ENCODE measurements around the gene SPDYE9.
"Not testable (repeated sequence)": the region's sequence is repeated elsewhere in the genome, so short reads cannot be mapped to it uniquely, and the experiment has no call there.

Gene SPDYE9, protein sequence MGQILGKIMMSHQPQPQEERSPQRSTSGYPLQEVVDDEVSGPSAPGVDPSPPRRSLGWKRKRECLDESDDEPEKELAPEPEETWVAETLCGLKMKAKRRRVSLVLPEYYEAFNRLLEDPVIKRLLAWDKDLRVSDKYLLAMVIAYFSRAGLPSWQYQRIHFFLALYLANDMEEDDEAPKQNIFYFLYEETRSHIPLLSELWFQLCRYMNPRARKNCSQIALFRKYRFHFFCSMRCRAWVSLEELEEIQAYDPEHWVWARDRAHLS

DNA sequence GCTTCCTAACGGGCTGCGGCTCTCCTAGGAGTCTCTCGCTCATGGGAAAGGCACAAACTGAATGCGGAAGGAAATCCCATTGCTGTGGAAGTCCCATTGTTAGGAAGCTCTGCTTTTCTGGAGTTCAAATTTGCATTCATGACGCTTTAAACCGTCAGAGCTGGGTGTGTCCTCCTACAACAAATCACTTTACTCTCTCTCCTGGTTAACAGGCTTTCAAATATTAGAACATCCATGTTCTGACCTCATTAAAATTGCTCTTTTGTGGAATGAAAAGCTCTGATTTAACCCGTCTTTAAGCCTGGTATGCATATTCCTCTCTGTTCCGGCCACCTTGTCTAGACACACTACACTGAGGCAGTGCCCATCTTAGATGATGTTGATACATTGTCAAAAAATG lies at the start of gene SPDYE9:
TSS of gene SPDYE9 (minus strand) at position 101 of the 400 bp plus-strand sequence. CDS start 1,800 bp downstream, outside the sequence.
- not testable (repeated sequence) for H3K27ac Mint-ChIP-seq; H3K27me3 Mint-ChIP-seq (ENCODE audit: low read depth); H3K4me3 Mint-ChIP-seq; H3K9me3 Mint-ChIP-seq; H3K4me1 Mint-ChIP-seq (ENCODE audit: low read depth); H3K36me3 Mint-ChIP-seq (ENCODE audit: low read depth)

DNA sequence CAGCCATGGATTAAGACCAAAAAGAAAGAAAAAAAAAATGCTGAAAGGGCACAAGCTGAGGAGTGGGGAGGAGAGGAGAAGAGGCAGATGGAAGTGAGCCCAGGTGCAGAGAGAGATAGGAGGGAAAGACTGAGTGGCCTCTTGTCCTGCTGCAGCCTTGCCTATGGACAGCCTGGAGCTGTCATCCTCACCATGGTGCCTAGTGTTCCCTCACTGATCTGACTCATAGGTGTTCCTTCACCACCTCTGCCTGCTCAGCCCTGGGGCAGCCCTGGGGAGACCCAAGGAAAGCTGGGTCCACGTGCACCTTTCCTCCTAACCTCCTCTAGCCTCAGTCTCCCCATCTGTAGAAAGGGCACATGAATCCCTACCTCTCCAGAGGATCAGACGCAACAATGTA lies 49.0 kb upstream of the SPDYE9 start:
- H3K4me1 Mint-ChIP-seq (ENCODE audit: low read depth); H3K27me3 Mint-ChIP-seq (ENCODE audit: low read depth); H3K9me3 Mint-ChIP-seq; H3K27ac Mint-ChIP-seq; H3K36me3 Mint-ChIP-seq (ENCODE audit: low read depth); H3K4me3 Mint-ChIP-seq: not testable (repeated sequence)

DNA sequence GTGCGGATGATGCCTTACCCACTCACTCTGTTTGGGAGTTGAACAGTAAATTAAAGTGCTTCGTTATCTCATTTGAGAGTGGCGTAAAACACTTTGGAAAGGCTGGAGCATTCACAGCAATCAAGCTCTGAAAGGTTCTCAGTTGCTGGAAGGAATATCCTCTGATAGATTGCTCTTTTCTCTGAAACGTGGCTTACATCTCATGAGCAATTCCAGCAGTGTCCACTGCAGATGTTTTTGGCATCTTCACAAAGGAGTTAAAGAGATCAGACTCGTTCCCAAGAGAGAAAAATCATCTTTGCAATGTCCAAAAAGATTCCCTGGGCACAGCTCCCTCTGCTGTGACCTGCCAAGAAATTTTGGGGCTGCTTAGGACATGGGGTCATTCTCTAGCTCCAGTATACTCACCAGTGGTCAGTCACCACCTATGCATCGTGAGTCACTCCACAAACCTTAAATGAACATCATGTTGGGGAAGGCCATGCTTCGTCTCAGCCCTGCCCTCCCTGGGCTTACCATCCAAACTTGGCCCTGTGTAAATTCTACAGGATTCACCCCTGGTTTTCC lies 46.9 kb upstream of the SPDYE9 start:
- H3K4me3 Mint-ChIP-seq; H3K36me3 Mint-ChIP-seq (ENCODE audit: low read depth); H3K4me1 Mint-ChIP-seq (ENCODE audit: low read depth); H3K27me3 Mint-ChIP-seq (ENCODE audit: low read depth); H3K27ac Mint-ChIP-seq; H3K9me3 Mint-ChIP-seq: not testable (repeated sequence)

DNA sequence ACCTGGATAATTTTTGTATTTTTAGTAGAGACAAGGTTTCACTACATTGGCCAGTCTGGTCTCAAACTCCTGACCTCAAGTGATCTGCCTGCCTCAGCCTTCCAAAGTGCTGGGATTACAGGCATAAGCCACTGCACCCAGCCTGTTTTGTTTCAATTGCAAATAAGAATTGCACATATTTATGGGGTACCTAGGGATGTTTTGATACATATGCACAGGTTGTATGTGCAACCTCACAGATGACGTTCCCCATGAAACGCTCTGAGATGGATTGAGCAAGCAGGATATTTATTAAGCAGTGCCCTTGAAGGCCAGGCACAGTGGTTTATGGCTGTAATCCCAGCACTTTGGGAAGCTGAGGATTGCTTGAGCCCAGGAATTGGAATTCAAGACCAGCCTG lies 44.8 kb upstream of the SPDYE9 start:
- not testable (repeated sequence) for H3K36me3 Mint-ChIP-seq (ENCODE audit: low read depth); H3K27me3 Mint-ChIP-seq (ENCODE audit: low read depth); H3K4me3 Mint-ChIP-seq; H3K9me3 Mint-ChIP-seq; H3K4me1 Mint-ChIP-seq (ENCODE audit: low read depth); H3K27ac Mint-ChIP-seq

DNA sequence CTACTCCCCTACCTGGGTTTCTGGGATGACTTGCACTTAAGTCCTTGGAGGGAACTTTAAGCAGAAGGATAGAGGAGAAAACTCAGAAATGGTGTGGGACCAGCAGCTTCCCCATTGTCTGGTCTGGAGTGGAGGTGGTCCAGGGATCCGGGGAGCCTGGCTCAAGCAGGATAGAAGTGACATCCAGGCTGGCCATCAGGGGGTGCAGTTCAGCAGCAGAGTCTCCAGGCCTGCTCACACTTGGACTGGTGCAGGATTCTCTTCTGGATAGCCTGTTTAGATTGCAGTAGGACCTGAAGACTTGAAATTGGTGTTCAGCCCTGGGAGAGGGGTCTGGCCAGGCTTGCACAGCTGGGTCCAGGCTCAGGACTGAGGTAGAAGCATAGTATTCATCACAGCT lies 38.3 kb upstream of the SPDYE9 start:
- not testable (repeated sequence) for H3K36me3 Mint-ChIP-seq (ENCODE audit: low read depth); H3K4me3 Mint-ChIP-seq; H3K9me3 Mint-ChIP-seq; H3K27me3 Mint-ChIP-seq (ENCODE audit: low read depth); H3K4me1 Mint-ChIP-seq (ENCODE audit: low read depth); H3K27ac Mint-ChIP-seq

DNA sequence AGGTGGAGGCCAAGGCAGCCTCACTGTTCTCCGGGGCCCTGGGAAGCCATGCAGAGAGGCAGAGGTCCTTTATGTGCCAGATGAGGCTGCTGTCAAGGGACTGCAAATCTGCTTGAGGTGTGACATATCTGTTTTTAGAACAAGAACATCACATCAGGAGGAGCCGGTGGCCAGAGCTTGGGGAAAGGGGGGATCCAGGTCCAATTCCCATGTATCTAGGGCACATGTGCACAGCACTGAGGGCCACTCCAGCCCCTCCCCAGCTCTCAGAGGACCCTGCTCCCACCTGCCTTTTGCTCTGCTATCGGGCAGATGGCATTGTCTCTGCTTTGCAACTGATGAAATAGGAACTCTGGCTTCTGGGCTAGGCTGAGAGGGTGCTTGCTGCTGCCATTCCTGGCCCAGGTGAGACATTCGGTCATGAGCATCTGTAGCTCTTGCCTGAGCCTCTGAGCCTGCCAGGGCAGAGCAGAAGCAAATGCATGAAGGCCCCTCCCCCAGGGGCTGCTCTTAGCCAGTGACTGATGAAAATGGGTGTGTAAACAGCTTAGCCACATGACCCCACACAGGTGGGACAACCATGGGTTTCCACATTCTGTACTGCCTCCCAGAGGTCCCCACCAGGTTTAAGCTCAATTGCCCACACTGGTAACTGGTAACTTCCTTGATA lies 37.1 kb upstream of the SPDYE9 start:
- H3K4me3 Mint-ChIP-seq; H3K9me3 Mint-ChIP-seq; H3K27me3 Mint-ChIP-seq (ENCODE audit: low read depth); H3K4me1 Mint-ChIP-seq (ENCODE audit: low read depth); H3K27ac Mint-ChIP-seq; H3K36me3 Mint-ChIP-seq (ENCODE audit: low read depth): not testable (repeated sequence)

DNA sequence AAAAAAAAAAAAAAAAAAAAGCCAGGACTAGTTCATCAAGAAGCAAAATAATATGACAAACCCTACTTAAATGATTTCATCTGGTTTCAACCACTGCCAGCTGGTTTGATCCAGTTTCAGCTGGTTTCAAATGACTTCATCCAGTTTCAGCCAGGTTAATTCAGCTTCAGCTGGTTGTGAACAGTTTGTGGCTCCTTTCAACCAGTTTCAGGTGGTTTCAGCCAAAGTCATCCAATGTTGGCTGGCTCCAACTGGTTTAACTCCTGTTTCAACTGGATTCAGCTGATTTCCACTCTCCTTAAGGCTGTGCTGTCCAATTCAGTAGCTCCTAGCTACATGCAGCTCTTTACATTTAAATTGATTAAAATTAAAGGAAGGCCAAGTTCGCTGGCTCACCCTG lies 32.3 kb upstream of the SPDYE9 start:
- H3K36me3 Mint-ChIP-seq (ENCODE audit: low read depth); H3K27me3 Mint-ChIP-seq (ENCODE audit: low read depth); H3K4me3 Mint-ChIP-seq; H3K9me3 Mint-ChIP-seq; H3K27ac Mint-ChIP-seq; H3K4me1 Mint-ChIP-seq (ENCODE audit: low read depth): not testable (repeated sequence)

DNA sequence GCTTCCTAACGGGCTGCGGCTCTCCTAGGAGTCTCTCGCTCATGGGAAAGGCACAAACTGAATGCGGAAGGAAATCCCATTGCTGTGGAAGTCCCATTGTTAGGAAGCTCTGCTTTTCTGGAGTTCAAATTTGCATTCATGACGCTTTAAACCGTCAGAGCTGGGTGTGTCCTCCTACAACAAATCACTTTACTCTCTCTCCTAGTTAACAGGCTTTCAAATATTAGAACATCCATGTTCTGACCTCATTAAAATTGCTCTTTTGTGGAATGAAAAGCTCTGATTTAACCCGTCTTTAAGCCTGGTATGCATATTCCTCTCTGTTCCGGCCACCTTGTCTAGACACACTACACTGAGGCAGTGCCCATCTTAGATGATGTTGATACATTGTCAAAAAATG lies 28.0 kb downstream of the SPDYE9 start, which contains the start of gene SPDYE11:
TSS of gene SPDYE11 (minus strand) at position 101 of the 400 bp plus-strand sequence. CDS start 1,800 bp downstream, outside the sequence.
- not testable (repeated sequence) for H3K27ac Mint-ChIP-seq; H3K4me3 Mint-ChIP-seq; H3K9me3 Mint-ChIP-seq; H3K27me3 Mint-ChIP-seq (ENCODE audit: low read depth); H3K4me1 Mint-ChIP-seq (ENCODE audit: low read depth); H3K36me3 Mint-ChIP-seq (ENCODE audit: low read depth)

DNA sequence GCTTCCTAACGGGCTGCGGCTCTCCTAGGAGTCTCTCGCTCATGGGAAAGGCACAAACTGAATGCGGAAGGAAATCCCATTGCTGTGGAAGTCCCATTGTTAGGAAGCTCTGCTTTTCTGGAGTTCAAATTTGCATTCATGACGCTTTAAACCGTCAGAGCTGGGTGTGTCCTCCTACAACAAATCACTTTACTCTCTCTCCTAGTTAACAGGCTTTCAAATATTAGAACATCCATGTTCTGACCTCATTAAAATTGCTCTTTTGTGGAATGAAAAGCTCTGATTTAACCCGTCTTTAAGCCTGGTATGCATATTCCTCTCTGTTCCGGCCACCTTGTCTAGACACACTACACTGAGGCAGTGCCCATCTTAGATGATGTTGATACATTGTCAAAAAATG lies 56.2 kb downstream of the SPDYE9 start, which contains the start of gene SPDYE8:
TSS of gene SPDYE8 (minus strand) at position 101 of the 400 bp plus-strand sequence. CDS start 1,800 bp downstream, outside the sequence.
- H3K9me3 Mint-ChIP-seq; H3K36me3 Mint-ChIP-seq (ENCODE audit: low read depth); H3K27me3 Mint-ChIP-seq (ENCODE audit: low read depth); H3K4me1 Mint-ChIP-seq (ENCODE audit: low read depth); H3K27ac Mint-ChIP-seq; H3K4me3 Mint-ChIP-seq: not testable (repeated sequence)

All from T-helper 1 cell treated with Interleukin-12 subunit alpha and Interleukin-12 subunit beta and Interleukin-4 antibody, amounts not matched to agents 30 μg/mL and 1 μg/mL, for 36 hours (primary cell).